ENCODE data around the gene PRAME.

PRAME gene

GRCh38 chr22:22579869-22580604 lies 21.0 kb upstream of the PRAME start:
- DNase-seq = no peak

GRCh38 chr22:22578702-22579424 lies 19.8 kb upstream of the PRAME start:
- DNase-seq = no peak

DNA sequence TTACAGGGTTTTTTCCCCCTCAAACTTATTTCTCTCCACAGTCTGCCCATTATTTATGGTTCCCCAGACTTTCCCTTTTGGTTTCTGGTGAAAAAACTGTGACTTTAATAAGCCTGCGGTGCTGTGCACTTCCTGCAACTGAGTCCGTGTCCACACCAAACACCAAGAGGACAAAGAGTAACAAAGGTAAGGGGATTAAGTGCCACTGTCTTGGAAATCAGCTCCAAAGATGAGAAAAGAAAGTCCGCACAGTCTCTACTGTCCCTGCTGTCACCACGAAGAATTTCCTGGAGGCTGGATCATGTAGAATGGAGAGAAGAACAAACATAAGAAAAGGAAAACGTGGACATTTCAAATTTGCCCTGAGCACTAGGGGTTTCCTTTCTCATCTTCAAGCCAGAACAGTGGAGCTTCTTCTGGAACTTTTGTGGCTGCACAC lies 17.9 kb upstream of the PRAME start:
- no peak for DNase-seq

- no peak for DNase-seq
Observed at GRCh38 chr22:22576244-22576988, 17.4 kb upstream of the PRAME start.

DNA sequence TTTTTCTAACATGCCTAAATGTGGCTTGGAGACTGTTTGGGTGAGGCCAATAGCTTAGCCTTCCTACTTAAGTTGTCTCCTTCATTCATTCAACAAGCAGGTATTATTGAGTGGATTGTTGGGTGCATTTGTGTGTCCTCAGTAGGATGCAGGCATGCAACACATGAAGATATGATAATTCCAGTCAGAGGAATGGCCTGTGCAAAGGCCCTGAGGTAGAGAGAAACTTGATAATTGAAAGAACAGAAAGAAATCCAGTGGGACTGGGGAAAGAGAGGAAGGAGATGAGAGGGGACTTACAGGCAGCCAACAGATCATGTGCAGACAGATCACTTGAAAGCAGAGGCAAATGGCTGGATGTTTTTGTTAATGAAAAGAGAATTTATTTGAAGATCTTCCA lies 15.3 kb upstream of the PRAME start:
- no peak for DNase-seq

DNA sequence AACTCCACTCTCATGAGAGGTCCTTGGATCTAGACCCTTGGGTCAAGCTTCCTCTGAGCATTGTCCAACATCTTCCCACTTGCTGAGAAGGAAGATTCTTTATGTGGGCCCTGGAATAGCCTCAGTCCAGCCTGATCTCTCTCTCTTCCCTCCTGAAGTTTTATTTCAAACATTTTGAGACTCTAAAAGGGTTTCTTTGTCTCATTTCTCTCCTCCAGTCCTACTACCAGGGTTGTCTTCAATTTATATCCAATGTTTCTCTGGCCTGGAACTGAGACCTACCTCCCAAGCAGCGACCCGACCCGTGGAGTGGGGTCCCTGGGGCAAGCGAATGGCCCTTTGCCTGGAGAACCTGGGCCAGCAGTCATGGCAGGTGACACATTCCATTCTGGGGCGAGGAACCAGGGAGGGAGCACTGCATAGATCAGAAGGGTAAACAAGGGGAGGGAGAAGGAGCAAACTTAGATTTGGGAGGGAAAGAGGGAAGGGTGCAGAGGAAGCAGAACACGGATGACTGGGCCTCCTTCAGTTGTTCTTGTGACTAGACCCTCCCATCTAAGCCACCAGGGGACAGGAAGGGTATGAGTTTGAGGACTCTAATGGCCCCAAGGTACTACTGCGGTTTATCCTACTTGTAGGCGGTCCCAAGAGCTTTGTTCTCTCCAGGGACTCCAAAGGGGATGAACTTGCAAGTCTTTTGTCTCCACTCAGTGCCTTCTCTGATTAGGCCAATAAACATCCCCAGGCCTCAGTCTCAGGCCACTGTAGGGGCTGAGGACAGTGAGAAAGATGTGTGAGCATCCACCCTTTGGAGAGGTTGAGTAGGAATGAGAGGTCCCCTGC lies 14.2 kb upstream of the PRAME start:
- DNase-seq = no peak

DNA sequence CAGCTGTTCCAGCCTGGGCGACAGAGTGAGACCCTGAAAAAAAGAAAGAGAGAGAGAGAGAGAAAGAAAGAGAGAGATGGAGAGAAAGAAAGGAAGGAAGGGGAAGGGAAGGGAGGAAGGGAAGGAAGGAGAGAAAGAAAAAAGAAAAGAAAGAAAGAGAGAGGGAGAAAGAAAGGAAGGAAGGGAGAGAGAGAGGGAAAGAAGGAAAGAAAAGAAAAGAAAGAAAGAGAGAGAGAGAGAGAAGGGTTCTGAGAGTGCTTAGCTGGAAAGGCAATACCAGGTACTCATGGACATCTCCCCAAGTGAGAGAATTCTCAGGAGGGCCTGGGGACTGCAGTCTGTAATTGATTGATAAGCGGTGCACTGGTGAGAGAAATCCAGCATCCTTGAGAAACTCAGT lies 12.8 kb upstream of the PRAME start:
- no peak for DNase-seq

- no peak for DNase-seq
Observed at GRCh38 chr22:22571429-22571828, 12.4 kb upstream of the PRAME start.

- DNase-seq = no peak
Observed at GRCh38 chr22:22569218-22569617, 10.2 kb upstream of the PRAME start.

GRCh38 chr22:22565981-22566380 lies 6.9 kb upstream of the PRAME start:
- DNase-seq = no peak

DNA sequence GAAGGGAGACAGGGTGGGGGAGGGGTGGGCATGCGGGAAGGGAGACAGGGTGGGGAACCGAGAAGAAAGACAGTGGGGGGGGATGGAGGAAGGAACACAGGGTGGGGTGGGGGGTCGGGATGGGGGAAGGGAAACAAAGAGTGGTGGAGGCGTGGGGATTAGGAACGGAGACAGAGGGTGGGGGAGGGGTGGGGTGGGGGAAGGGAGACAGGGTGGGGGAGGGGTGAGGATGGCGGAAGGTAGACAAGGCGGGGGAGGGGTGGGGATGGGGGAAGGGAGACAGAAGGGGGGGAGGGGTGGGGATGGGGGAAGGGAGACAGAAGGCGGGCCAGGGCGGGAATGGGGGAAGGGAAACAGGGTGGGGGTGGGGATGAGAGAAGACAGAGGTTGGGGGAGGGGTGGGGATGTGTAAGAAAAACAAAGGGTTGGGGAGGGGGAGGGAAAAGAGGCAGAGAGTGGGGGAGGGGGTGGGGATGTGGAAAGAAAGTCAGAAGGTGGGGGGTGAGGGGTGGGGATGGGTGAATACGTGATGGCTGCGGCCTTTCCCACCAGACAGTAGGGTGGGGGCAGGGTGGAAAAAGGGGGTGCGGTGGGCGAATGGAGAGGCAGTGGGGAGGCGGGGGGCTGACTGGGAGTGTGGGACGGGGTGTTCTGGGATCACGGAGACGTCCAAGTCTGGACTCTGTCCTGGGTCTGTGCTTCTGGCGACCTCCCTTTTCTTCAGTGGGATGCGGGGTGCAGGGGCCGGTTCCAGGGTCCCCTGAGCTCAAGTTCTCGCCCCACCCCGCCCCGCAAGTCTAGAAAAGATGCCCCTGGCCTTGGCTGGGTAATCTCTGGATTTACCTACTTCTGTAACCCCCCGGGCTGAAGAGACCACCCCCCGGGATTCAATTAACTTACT lies 744 bp downstream of the PRAME start:
- no peak for DNase-seq

GRCh38 chr22:22556995-22557925 lies 1.8 kb downstream of the PRAME start:
- DNase-seq = no peak

- DNase-seq = no peak
Observed at GRCh38 chr22:22556578-22556977, 2.5 kb downstream of the PRAME start.

DNA sequence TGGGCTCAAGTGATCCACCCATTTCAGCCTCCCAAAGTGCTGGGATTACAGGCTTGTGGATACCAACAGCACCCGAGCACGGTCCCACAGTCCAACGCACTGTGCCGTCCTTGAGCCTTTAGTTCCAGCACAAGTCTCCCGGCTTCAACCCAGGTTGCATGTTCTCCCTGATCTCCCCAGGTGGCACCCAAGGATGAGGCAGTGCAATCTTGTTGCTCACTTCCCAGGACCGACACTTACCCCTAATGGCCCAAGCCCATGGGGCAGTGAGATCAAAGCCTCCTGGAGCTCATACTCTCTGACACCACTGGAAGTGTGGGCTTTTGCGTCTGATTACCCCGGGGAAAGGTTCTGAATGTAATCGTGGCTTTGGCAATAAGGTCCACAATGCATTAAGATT lies 3.5 kb downstream of the PRAME start:
- no peak for DNase-seq

- no peak for DNase-seq
Observed at GRCh38 chr22:22554587-22555284, 4.3 kb downstream of the PRAME start.

- no peak for DNase-seq
Observed at GRCh38 chr22:22553735-22554586, 5.1 kb downstream of the PRAME start.

DNA sequence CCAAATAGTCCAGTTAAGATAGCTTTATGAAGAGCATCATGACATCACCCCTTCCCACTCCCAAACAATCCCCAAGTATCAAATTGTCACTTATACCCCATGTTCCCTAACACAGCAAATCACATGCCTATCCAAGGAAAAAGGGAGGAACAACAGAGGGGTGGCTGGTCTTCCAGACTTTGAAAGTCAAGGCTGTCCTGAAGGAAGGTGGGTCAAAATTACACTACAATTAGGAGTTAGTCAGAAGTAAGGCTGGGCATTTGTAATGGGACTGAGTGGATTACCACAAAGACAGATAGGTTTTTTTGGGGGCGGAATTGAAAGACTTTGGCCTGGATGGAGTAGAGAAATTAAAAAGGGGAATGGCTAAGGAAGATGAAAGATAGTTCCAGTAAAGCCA lies 5.9 kb downstream of the PRAME start:
- no peak for DNase-seq

DNA sequence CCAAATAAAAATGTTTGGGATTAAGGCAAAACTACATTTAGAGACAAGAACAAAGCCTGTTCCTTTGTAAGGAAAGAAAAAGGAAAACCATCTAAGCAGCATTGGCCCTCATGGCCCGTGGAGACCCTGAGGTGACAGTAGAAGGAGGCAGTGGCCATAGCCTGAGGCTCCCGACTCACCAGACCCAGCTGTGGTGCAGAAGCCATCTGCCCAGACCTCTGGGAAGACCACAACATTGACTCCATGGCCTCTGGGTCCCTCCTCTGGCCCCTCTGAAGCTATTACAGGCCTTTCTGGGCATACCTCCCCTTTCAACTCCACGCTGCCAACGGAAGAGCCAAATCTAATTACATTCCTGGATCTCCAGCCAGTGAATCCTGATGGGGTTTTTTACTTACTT lies 6.4 kb downstream of the PRAME start:
- DNase-seq = no peak
